ENCODE results near the gene CDC45. TPM values are rescaled to one million over a fixed set of nuclear protein-coding genes. Genes with fewer than 3 reads are reported as not detected.
A peak's percentile ranks its signal among the peaks of the same experiment; 100 is the strongest.

CDC45 gene
- total and polyA plus RNA-seq, 4 experiments from 2014 or later = 0.53 to 0.64 (median 0.57) TPM; not detected in 1

DNA sequence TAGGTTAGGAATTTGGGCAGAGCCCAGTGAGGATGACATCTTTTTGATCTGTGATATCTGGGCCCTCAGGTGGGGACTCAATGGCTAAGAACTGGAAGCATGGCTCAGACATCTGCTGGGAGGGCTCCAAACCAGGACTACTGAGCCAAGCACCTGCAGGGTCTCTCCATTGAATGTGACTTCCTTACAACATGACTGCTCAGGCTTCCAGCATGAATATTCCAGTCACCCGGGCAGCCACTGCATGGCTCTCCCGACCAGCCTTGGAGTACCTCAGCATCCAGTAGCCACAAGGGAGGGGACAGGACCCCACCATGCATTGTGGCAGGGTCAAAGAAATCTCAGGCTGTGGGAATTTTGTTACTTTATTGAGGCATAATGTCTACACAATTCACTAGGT lies 8.6 kb downstream of the CDC45 start:
- DNase-seq = no peak
- no peak overlapping the region for H3K27ac ChIP-seq (ENCODE audit: low read depth, low read length)
- H3K36me3 Mint-ChIP-seq = no peaks in the 10 kb centered on the region
- ChIA-PET CTCF (ENCODE audit: partially characterized antibody) (interaction anchor here (0.8 to 6.3 kb wide), 2 partner anchors 9 to 142 kb away, joined by 3 to 21 read pairs; partner anchors contain the start of gene CDC45), POLR2A (ENCODE audit: partially characterized antibody) (no interaction called here)
- H3K4me3 ChIP-seq (ENCODE audit: low read length in 2 of 2) = no peak overlapping the region
- H3K4me1 ChIP-seq (ENCODE audit: insufficient read depth, low read length) = no peaks in the 10 kb centered on the region
- peaks cover 0 to 6% (median 3%) of the 10 kb centered on the region in 4 donors for H3K4me1 Mint-ChIP-seq
- H3K27ac Mint-ChIP-seq = no peak overlapping the region
- intact Hi-C loops (cut with micrococcal nuclease) = no loop called here
- H3K27me3 ChIP-seq (ENCODE audit: insufficient read depth, low read length) = no peaks in the 10 kb centered on the region
- no peaks in the 10 kb centered on the region for H3K9me3 ChIP-seq (ENCODE audit: control insufficient read depth in 1 of 2, low read length in 2 of 2)
- H3K27me3 Mint-ChIP-seq = no peaks in the 10 kb centered on the region
- no peaks in the 10 kb centered on the region for H3K36me3 ChIP-seq (ENCODE audit: insufficient read depth, low read length)
- H3K9me3 Mint-ChIP-seq = no peaks in the 10 kb centered on the region
- H3K4me3 Mint-ChIP-seq = no peak overlapping the region

- ChIA-PET CTCF (ENCODE audit: partially characterized antibody) (interaction anchor here (6.3 kb wide), 1 partner anchor 141 kb away, joined by 21 read pairs; no protein-coding TSS in a partner anchor), POLR2A (ENCODE audit: partially characterized antibody) (no interaction called here)
- no peaks in the 10 kb centered on the region for H3K36me3 ChIP-seq (ENCODE audit: insufficient read depth, low read length)
- no peaks in the 10 kb centered on the region for H3K36me3 Mint-ChIP-seq
- no peak overlapping the region for H3K27ac Mint-ChIP-seq
- H3K9me3 ChIP-seq (ENCODE audit: control insufficient read depth in 1 of 2, low read length in 2 of 2) = no peaks in the 10 kb centered on the region
- intact Hi-C loops (cut with micrococcal nuclease) = no loop called here
- no peak for DNase-seq
- no peak overlapping the region for H3K27ac ChIP-seq (ENCODE audit: low read depth, low read length)
- no peak overlapping the region for H3K4me3 Mint-ChIP-seq
- no peaks in the 10 kb centered on the region for H3K4me1 ChIP-seq (ENCODE audit: insufficient read depth, low read length)
- no peaks in the 10 kb centered on the region for H3K27me3 Mint-ChIP-seq
- H3K27me3 ChIP-seq (ENCODE audit: insufficient read depth, low read length) = no peaks in the 10 kb centered on the region
- H3K9me3 Mint-ChIP-seq = no peaks in the 10 kb centered on the region
- peaks cover 0 to 6% (median 3%) of the 10 kb centered on the region in 4 donors for H3K4me1 Mint-ChIP-seq
- H3K4me3 ChIP-seq (ENCODE audit: low read length in 2 of 2) = no peak overlapping the region
These were observed 9.4 kb downstream of the CDC45 start for GRCh38 chr22:19488884-19489843.

GRCh38 chr22:19490628-19491230 lies 11.0 kb downstream of the CDC45 start:
- Mint-ChIP-seq H3K4me3 (no peak overlapping the region), H3K9me3 (no peaks in the 10 kb centered on the region), H3K36me3 (no peaks in the 10 kb centered on the region), H3K27ac (no peak overlapping the region), H3K27me3 (no peaks in the 10 kb centered on the region), H3K4me1 (peaks cover 2 to 7% (median 4%) of the 10 kb centered on the region in 4 donors)
- Histone ChIP-seq H3K9me3 (ENCODE audit: control insufficient read depth in 1 of 2, low read length in 2 of 2) (no peaks in the 10 kb centered on the region), H3K27ac (ENCODE audit: low read depth, low read length) (no peak overlapping the region), H3K27me3 (ENCODE audit: insufficient read depth, low read length) (no peaks in the 10 kb centered on the region), H3K4me3 (ENCODE audit: low read length in 2 of 2) (no peak overlapping the region), H3K4me1 (ENCODE audit: insufficient read depth, low read length) (no peaks in the 10 kb centered on the region), H3K36me3 (ENCODE audit: insufficient read depth, low read length) (no peaks in the 10 kb centered on the region)
- ChIA-PET POLR2A (ENCODE audit: partially characterized antibody) (no interaction called here), CTCF (ENCODE audit: partially characterized antibody) (interaction anchor here (6.3 kb wide), 1 partner anchor 140 kb away, joined by 21 read pairs; no protein-coding TSS in a partner anchor)
- DNase-seq = no peak
- intact Hi-C loops (cut with micrococcal nuclease) = no loop called here

GRCh38 chr22:19492504-19493174 lies 12.9 kb downstream of the CDC45 start:
- no peak overlapping the region for H3K4me3 Mint-ChIP-seq
- no peak for DNase-seq
- Histone ChIP-seq H3K4me1 (ENCODE audit: insufficient read depth, low read length) (no peaks in the 10 kb centered on the region), H3K36me3 (ENCODE audit: insufficient read depth, low read length) (no peaks in the 10 kb centered on the region), H3K9me3 (ENCODE audit: control insufficient read depth in 1 of 2, low read length in 2 of 2) (no peaks in the 10 kb centered on the region), H3K4me3 (ENCODE audit: low read length in 2 of 2) (no peak overlapping the region), H3K27ac (ENCODE audit: low read depth, low read length) (no peak overlapping the region), H3K27me3 (ENCODE audit: insufficient read depth, low read length) (no peaks in the 10 kb centered on the region)
- H3K9me3 Mint-ChIP-seq = no peaks in the 10 kb centered on the region
- peak overlapping the region in 2 of 7 donors; percentile 65 to 68 for H3K27ac Mint-ChIP-seq
- intact Hi-C loops (cut with micrococcal nuclease) = no loop called here
- no peaks in the 10 kb centered on the region for H3K36me3 Mint-ChIP-seq
- peaks cover 5 to 12% (median 8%) of the 10 kb centered on the region in 4 donors for H3K4me1 Mint-ChIP-seq
- no peaks in the 10 kb centered on the region for H3K27me3 Mint-ChIP-seq
- ChIA-PET CTCF (ENCODE audit: partially characterized antibody) (interaction anchor here (4.1 kb wide), 1 partner anchor 138 kb away, joined by 23 read pairs; no protein-coding TSS in a partner anchor), POLR2A (ENCODE audit: partially characterized antibody) (no interaction called here)

DNA sequence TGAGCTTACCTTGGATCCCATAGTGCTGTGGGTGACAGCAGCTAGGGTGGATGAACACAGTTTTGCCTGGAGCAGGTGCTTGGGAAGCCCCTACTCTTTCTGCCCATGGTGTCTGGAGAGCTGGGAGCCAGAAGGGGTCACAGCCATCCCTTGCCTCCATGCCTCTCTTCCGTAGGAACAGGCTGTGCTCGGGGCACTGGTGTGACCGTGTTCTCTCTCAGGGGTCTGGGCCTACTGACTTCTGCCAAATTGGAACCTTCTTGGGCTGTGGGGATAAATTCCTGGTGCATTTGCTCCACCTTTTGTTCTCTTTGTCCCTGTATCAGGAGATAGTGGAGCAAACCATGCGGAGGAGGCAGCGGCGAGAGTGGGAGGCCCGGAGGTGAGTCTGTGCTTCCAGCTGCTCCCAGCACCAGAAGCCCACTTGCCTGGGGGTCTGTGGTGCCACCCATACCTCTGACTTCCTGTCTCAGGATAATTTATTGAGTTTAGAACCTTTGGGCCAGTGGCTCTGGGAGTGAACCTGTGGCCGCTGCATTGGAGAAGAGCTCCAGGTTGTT lies 14.4 kb downstream of the CDC45 start:
- Mint-ChIP-seq H3K9me3 (no peaks in the 10 kb centered on the region), H3K4me1 (peaks cover 5 to 12% (median 8%) of the 10 kb centered on the region in 4 donors), H3K4me3 (no peak overlapping the region), H3K27ac (no peak overlapping the region), H3K27me3 (no peaks in the 10 kb centered on the region), H3K36me3 (no peaks in the 10 kb centered on the region)
- no peak overlapping the region for H3K27ac ChIP-seq (ENCODE audit: low read depth, low read length)
- H3K9me3 ChIP-seq (ENCODE audit: control insufficient read depth in 1 of 2, low read length in 2 of 2) = no peaks in the 10 kb centered on the region
- intact Hi-C loops (cut with micrococcal nuclease) = no loop called here
- no peak for DNase-seq
- H3K27me3 ChIP-seq (ENCODE audit: insufficient read depth, low read length) = no peaks in the 10 kb centered on the region
- no peaks in the 10 kb centered on the region for H3K4me1 ChIP-seq (ENCODE audit: insufficient read depth, low read length)
- CTCF ChIA-PET (ENCODE audit: partially characterized antibody) = interaction anchor here (0.8 to 4.1 kb wide), 2 partner anchors 15 to 136 kb away, joined by 3 to 23 read pairs; partner anchors contain the start of genes CDC45 and UFD1
- H3K36me3 ChIP-seq (ENCODE audit: insufficient read depth, low read length) = no peaks in the 10 kb centered on the region
- no peak overlapping the region for H3K4me3 ChIP-seq (ENCODE audit: low read length in 2 of 2)
- POLR2A ChIA-PET (ENCODE audit: partially characterized antibody) = interaction anchor here (1.1 to 1.6 kb wide), 2 partner anchors 15 to 135 kb away, joined by 3 to 4 read pairs; partner anchors contain the start of genes CDC45 and UFD1

DNA sequence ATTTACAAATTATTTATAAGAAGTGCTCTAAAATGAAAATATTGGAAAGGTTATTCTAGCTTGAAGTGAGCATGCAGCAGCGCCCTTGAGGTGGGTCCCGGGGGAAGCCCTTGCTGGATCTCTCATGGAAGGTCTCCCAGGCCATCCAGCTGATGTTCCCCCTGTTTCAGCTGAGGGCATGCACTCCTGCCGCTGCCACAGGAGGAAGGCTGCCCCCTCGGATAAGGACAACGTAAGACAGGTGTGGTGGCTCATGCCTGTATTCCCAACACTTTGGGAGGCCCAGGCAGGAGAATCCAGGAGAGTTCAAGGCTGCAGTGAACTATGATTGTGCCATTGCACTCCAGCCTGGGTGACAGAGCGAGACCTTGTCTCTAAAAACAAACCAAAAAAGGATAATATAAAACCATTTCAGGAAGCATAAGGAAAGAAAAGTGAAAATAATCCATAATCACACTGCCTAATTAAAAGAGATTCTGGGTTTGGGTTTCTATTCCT lies 15.0 kb downstream of the CDC45 start:
- intact Hi-C loops (cut with micrococcal nuclease) = no loop called here
- Mint-ChIP-seq H3K4me3 (no peak overlapping the region), H3K27ac (no peak overlapping the region), H3K36me3 (no peaks in the 10 kb centered on the region), H3K4me1 (peaks cover 5 to 9% (median 7%) of the 10 kb centered on the region in 4 donors), H3K27me3 (no peaks in the 10 kb centered on the region), H3K9me3 (no peaks in the 10 kb centered on the region)
- DNase-seq = no peak
- no peak overlapping the region for H3K4me3 ChIP-seq (ENCODE audit: low read length in 2 of 2)
- ChIA-PET POLR2A (ENCODE audit: partially characterized antibody) (interaction anchor here (1.1 to 1.6 kb wide), 2 partner anchors 15 to 135 kb away, joined by 3 to 4 read pairs; partner anchors contain the start of genes CDC45 and UFD1), CTCF (ENCODE audit: partially characterized antibody) (interaction anchor here (4.1 kb wide), 1 partner anchor 136 kb away, joined by 23 read pairs; no protein-coding TSS in a partner anchor)
- no peaks in the 10 kb centered on the region for H3K9me3 ChIP-seq (ENCODE audit: control insufficient read depth in 1 of 2, low read length in 2 of 2)
- H3K27ac ChIP-seq (ENCODE audit: low read depth, low read length) = no peak overlapping the region
- no peaks in the 10 kb centered on the region for H3K36me3 ChIP-seq (ENCODE audit: insufficient read depth, low read length)
- H3K27me3 ChIP-seq (ENCODE audit: insufficient read depth, low read length) = no peaks in the 10 kb centered on the region
- H3K4me1 ChIP-seq (ENCODE audit: insufficient read depth, low read length) = no peaks in the 10 kb centered on the region
